PC-3 (cell line): ENCODE measurements around the gene ALG2. TPM values are rescaled to one million over a fixed set of nuclear protein-coding genes. Genes with fewer than 3 reads are reported as not detected.
A peak's percentile ranks its signal among the peaks of the same experiment; 100 is the strongest.

Source experiments
- ATAC-seq: fragments of 200-7000 bp; cut with Tn5 transposase; 2 replicates; pipeline ENCODE4 v1.9.1; 2020; ENCODE audit warnings: mild to moderate bottlenecking, moderate library complexity
- BruUV-seq: library from RNA; stranded (reverse); fragments of 400-500 nt; replicated peaks from 2 replicates; lab custom pipeline; 2021; lab: Mats Ljungman, UMichigan
- CTCF ChIA-PET: fragments of 300-600 bp; sonication (Branson Sonifier 250); formaldehyde crosslinking; loops from one replicate; lab custom pipeline; 2022; ENCODE audit warnings: antibody characterized with exemption; lab: Charles Lee
- POLR2A ChIA-PET: fragments of 300-600 bp; sonication (Branson Sonifier 250); formaldehyde crosslinking; loops from one replicate; lab custom pipeline; 2022; ENCODE audit warnings: antibody characterized with exemption; ENCODE audit not compliant: unreplicated experiment; lab: Charles Lee
- DNase-seq: peaks from one replicate; pipeline ENCODE4 v3.0.0-alpha.2; 2015
- H2AFZ ChIP-seq: fragments of 300-600 bp; sonication (generic); 2 replicates; pipeline ENCODE4 v1.6.0; 2016; ENCODE audit warnings: antibody characterized with exemption, low read length
- H3F3A ChIP-seq: fragments of 300-600 bp; sonication (generic); one replicate; pipeline ENCODE4 v1.6.0; 2017; ENCODE audit warnings: antibody characterized with exemption, low read length, control low read depth, mild to moderate bottlenecking; ENCODE audit not compliant: unreplicated experiment
- H3K27ac ChIP-seq: fragments of 300-600 bp; sonication (generic); 2 replicates; pipeline ENCODE4 v1.5.1; 2016; ENCODE audit warnings: mild to moderate bottlenecking, low read length
- H3K27me3 ChIP-seq: fragments of 300-600 bp; sonication (generic); 2 replicates; pipeline ENCODE4 v1.6.1; 2016; ENCODE audit warnings: low read length, mixed read lengths
- H3K36me3 ChIP-seq: fragments of 300-600 bp; sonication (generic); 2 replicates; pipeline ENCODE4 v1.6.1; 2016; ENCODE audit warnings: low read depth, mixed run types, low read length, mixed read lengths
- H3K4me1 ChIP-seq: fragments of 300-600 bp; sonication (generic); 2 replicates; pipeline ENCODE4 v1.5.1; 2016; ENCODE audit warnings: low read length; ENCODE audit not compliant: insufficient read depth
- H3K4me2 ChIP-seq: fragments of 300-600 bp; sonication (generic); 2 replicates; pipeline ENCODE4 v1.6.0; 2016; ENCODE audit warnings: low read length
- H3K4me3 ChIP-seq: fragments of 300-600 bp; sonication (generic); 2 replicates; pipeline ENCODE4 v1.5.1; 2016; ENCODE audit warnings: mild to moderate bottlenecking, low read length, mixed read lengths
- H3K79me2 ChIP-seq: fragments of 300-600 bp; sonication (generic); 2 replicates; pipeline ENCODE4 v1.6.1; 2017; ENCODE audit warnings: low read length, mixed read lengths
- H3K9ac ChIP-seq: fragments of 300-600 bp; sonication (generic); 2 replicates; pipeline ENCODE4 v1.6.0; 2016; ENCODE audit warnings: mild to moderate bottlenecking, low read length
- H3K9me2 ChIP-seq: fragments of 300-600 bp; sonication (generic); replicated peaks from 2 replicates; pipeline ENCODE4 v1.6.1; 2016; ENCODE audit warnings: mixed run types, low read length, mixed read lengths
- H3K9me3 ChIP-seq: fragments of 300-600 bp; sonication (generic); 2 replicates; pipeline ENCODE4 v1.6.1; 2016; ENCODE audit warnings: low read length, mixed read lengths
- H4K20me1 ChIP-seq: fragments of 300-600 bp; sonication (generic); 2 replicates; pipeline ENCODE4 v1.6.1; 2016; ENCODE audit warnings: low read length, mixed read lengths
- EZH2 ChIP-seq: fragments of 300-600 bp; sonication (generic); IDR thresholded peaks from one replicate; pipeline ENCODE4 v1.6.1; 2017; ENCODE audit warnings: antibody characterized with exemption, mild to moderate bottlenecking, low read length; ENCODE audit not compliant: unreplicated experiment
- EZH2phosphoT487 ChIP-seq: fragments of 300-600 bp; sonication (generic); IDR thresholded peaks from 2 replicates; pipeline ENCODE4 v1.6.1; 2018; ENCODE audit warnings: mild to moderate bottlenecking, antibody characterized with exemption, low read length, borderline replicate concordance
- intact Hi-C: fragments of 100-400 bp; cut with micrococcal nuclease; formaldehyde crosslinking; loops from 2 replicates; pipeline ENCODE4 v1.9.0; 2023
- total RNA-seq: library from RNA; depleted of rRNA; stranded (reverse); fragments of >200 nt; gene quantifications from 2 replicates; pipeline ENCODE4 v1.2.3, GENCODE V29; 2014
- TF ChIP-seq, protein P1 (sequence below): fragments of 300-600 bp; sonication (generic); conservative IDR thresholded peaks from 2 replicates; pipeline ENCODE4 v1.5.1; 2017; ENCODE audit warnings: antibody characterized with exemption, low read depth, mild to moderate bottlenecking, low read length

Gene ALG2
- total RNA-seq, 1 experiment from 2014 or later: 33.2 TPM

DNA sequence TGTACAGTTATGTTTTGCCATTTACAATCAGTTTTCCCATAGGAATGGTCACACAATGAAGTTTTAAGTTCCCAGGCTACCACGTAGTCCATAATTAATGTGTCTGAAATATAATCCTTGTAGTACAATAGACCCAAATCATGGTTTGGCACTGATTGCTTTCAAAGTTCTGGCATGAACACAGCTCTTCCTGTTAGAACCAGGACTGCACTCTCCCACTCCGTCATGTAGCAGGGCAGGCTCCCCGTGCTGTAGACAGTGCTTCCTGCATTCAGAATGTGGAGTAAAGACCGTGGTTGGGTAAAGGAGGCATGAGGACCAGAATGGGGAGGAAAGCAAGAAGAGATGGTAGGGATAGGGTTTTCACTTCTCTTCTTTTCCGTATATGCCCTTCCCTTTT, 4.3 kb upstream of the ALG2 start:
- no peak for DNase-seq
- no peak overlapping the region for H3K27ac ChIP-seq
- H3K79me2 ChIP-seq: peaks cover 50% of the 10 kb centered on the region
- BruUV-seq: no TSS peak
- no peak overlapping the region for H2AFZ ChIP-seq
- H3F3A ChIP-seq: no peaks in the 10 kb centered on the region
- no peaks in the 10 kb centered on the region for H3K9me3 ChIP-seq
- H3K9ac ChIP-seq: no peak overlapping the region
- H3K4me2 ChIP-seq: no peak overlapping the region
- no peaks in the 10 kb centered on the region for H3K9me2 ChIP-seq
- TF ChIP-seq, protein P1, sequence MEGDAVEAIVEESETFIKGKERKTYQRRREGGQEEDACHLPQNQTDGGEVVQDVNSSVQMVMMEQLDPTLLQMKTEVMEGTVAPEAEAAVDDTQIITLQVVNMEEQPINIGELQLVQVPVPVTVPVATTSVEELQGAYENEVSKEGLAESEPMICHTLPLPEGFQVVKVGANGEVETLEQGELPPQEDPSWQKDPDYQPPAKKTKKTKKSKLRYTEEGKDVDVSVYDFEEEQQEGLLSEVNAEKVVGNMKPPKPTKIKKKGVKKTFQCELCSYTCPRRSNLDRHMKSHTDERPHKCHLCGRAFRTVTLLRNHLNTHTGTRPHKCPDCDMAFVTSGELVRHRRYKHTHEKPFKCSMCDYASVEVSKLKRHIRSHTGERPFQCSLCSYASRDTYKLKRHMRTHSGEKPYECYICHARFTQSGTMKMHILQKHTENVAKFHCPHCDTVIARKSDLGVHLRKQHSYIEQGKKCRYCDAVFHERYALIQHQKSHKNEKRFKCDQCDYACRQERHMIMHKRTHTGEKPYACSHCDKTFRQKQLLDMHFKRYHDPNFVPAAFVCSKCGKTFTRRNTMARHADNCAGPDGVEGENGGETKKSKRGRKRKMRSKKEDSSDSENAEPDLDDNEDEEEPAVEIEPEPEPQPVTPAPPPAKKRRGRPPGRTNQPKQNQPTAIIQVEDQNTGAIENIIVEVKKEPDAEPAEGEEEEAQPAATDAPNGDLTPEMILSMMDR: no peak
- TF ChIP-seq EZH2phosphoT487 (no peak), EZH2 (no peak)
- ChIA-PET CTCF (no interaction called here), POLR2A (no interaction called here)
- no peaks in the 10 kb centered on the region for H3K27me3 ChIP-seq
- no peak overlapping the region for H3K4me3 ChIP-seq
- peaks cover 8% of the 10 kb centered on the region; the same call in 1 of the 2 replicates for H3K4me1 ChIP-seq
- peaks cover 35% of the 10 kb centered on the region for H3K36me3 ChIP-seq
- no peaks in the 10 kb centered on the region; the same call in 1 of the 2 replicates for H4K20me1 ChIP-seq
- intact Hi-C loops: no loop called here
- no peak for ATAC-seq

DNA sequence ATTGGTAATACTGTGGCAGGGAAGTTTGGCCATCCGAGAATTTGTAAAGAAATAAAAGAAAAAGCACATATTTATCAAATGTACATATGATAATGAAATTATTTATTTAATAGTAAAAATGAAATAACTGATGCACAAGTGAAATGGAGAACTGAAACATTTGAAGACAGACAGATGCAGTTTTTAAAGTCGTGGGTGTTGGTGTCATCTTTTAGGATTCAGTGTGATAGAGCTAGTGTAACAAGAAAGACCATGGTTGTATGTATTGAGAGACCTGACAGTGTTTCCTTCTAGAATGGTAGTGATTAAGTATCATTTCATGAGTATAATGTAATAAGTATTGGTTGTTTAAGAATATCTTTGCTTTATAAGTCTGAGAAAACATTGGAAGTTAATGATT, 2.7 kb upstream of the ALG2 start:
- H3K36me3 ChIP-seq: peaks cover 26% of the 10 kb centered on the region; the same call in 1 of the 2 replicates
- peaks cover 11% of the 10 kb centered on the region; the same call in 1 of the 2 replicates for H3K4me1 ChIP-seq
- H3K27me3 ChIP-seq: no peaks in the 10 kb centered on the region
- H2AFZ ChIP-seq: no peak overlapping the region
- BruUV-seq: no TSS peak
- H3F3A ChIP-seq: no peaks in the 10 kb centered on the region
- peaks cover 12% of the 10 kb centered on the region for H4K20me1 ChIP-seq
- TF ChIP-seq EZH2 (no peak), EZH2phosphoT487 (no peak)
- TF ChIP-seq, protein P1: no peak
- no peak overlapping the region for H3K9ac ChIP-seq
- ChIA-PET POLR2A (no interaction called here), CTCF (no interaction called here)
- no peak overlapping the region for H3K27ac ChIP-seq
- H3K9me2 ChIP-seq: no peaks in the 10 kb centered on the region
- no peak overlapping the region for H3K4me3 ChIP-seq
- no peaks in the 10 kb centered on the region for H3K9me3 ChIP-seq
- H3K4me2 ChIP-seq: no peak overlapping the region
- peaks cover 66% of the 10 kb centered on the region for H3K79me2 ChIP-seq
- ATAC-seq (no peak), DNase-seq (no peak)
- intact Hi-C loops: loop anchor here (5.0 kb wide), 1 partner anchor 598 kb away; the partner anchor contains the start of gene NR4A3

DNA sequence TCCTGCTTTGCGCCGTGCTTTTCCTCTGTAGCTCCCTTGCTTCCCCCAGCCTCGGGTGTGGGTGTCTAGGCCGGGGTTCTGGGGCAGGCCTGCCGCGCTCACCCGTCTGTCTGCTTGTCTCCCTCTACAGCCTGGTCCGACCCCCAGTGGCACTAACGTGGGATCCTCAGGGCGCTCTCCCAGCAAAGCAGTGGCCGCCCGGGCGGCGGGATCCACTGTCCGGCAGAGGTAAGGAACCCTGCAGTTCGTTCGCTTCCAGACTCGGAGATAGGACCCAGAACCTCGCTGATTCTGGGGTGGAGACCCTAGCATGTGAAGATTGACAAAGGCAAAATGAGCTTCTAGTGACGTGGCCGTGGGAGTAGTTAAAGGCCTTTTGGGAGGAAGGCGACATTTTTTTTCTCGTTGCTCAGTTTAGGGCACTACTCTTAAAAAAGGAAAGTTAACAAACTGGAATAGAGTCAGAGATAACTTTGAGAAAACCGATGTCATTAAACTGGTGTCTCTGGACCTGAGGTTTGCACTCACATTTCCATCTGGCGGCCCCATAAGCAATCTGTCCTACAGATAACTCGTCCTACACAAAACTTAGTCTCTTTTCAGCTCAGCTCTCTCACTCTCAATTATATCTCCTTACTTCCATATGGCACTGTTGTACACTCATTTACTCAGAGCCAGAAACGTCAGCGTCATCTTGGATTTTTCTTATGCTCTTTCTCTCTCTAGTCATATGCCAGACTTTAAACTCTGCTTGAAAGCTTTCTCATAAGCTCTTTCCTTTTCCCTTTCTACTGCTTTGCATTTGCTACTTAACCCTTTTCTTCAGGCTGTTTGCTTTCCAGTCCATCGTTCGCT, 901 bp upstream of the ALG2 start:
- no peak for TF ChIP-seq EZH2
- TF ChIP-seq EZH2phosphoT487: no peak
- TF ChIP-seq, protein P1: no peak
- peak overlapping the region; percentile 82 for H3K27ac ChIP-seq
- H3K9ac ChIP-seq: peak overlapping the region; percentile 98
- no peaks in the 10 kb centered on the region for H3K27me3 ChIP-seq
- peaks cover 11% of the 10 kb centered on the region; the same call in 1 of the 2 replicates for H3K4me1 ChIP-seq
- intact Hi-C loops: loop anchor here (5.0 kb wide), 1 partner anchor 600 kb away; the partner anchor contains the start of gene NR4A3
- POLR2A ChIA-PET: no interaction called here
- TSS peak; percentile 64 for BruUV-seq
- no peaks in the 10 kb centered on the region for H3K9me3 ChIP-seq
- H3K4me2 ChIP-seq: peak overlapping the region; percentile 95
- DNase-seq: no peak
- peak overlapping the region; percentile 77 for H2AFZ ChIP-seq
- peaks cover 18% of the 10 kb centered on the region for H4K20me1 ChIP-seq
- ATAC-seq: peak; percentile 32
- H3F3A ChIP-seq: no peaks in the 10 kb centered on the region
- H3K9me2 ChIP-seq: no peaks in the 10 kb centered on the region
- CTCF ChIA-PET: interaction anchor here (0.6 kb wide), 1 partner anchor 80 kb away, joined by 3 read pairs; no protein-coding TSS in a partner anchor
- peak overlapping the region; percentile 94 for H3K4me3 ChIP-seq
- peaks cover 26% of the 10 kb centered on the region for H3K36me3 ChIP-seq
- peaks cover 84% of the 10 kb centered on the region for H3K79me2 ChIP-seq
